Measurements from ENCODE around the gene CABCOCO1. TPM values are rescaled to one million over a fixed set of nuclear protein-coding genes. Genes with fewer than 3 reads are reported as not detected.

CABCOCO1 gene
- total and polyA plus RNA-seq, 2 of the 13 experiments (the other 11 are each of a cell fraction or from before 2014, with no cell fraction given): not detected

- WGBS (ENCODE audit: low lambda C conversion rate): 28% methylated on average over 3 of the region's 3 CpGs
- Histone ChIP-seq H3K9ac (ENCODE audit: insufficient read depth, low read depth, low read length) (no peak overlapping the region), H3K9me3 (ENCODE audit: low read length) (no peaks in the 10 kb centered on the region), H3K4me2 (ENCODE audit: low read depth, low read length) (no peak overlapping the region), H4K20me1 (ENCODE audit: insufficient read depth, low read length) (no peaks in the 10 kb centered on the region), H3K4me1 (ENCODE audit: insufficient read depth, low read length) (no peaks in the 10 kb centered on the region), H3K27me3 (ENCODE audit: control insufficient read depth in 1 of 2, insufficient read depth in 2 of 2, low read length in 2 of 2) (no peaks in the 10 kb centered on the region), H3K27ac (ENCODE audit: extremely low read length, insufficient read depth, low read length) (no peak overlapping the region), H3K79me2 (ENCODE audit: insufficient read depth, low read length) (no peaks in the 10 kb centered on the region), H3K36me3 (replicated peaks in 1 of 2; ENCODE audit: control insufficient read depth in 1 of 2, insufficient read depth in 2 of 2, low read length in 2 of 2) (no peaks in the 10 kb centered on the region), H2AFZ (ENCODE audit: low read length) (no peak overlapping the region), H3K4me3 (replicated peaks in 1 of 3; ENCODE audit: insufficient read depth in 1 of 3, low read depth in 2 of 3, low read length in 3 of 3) (no peak overlapping the region)
- FAIRE-seq (no peak), DNase-seq (ENCODE audit: low spot score) (no peak), ATAC-seq (no peak)
- ChIA-PET POLR2A (no interaction called here), CTCF (ENCODE audit: low intra/inter-chr PET ratio, low total read pairs) (no interaction called here)
- no TSS peak for BruUV-seq (replicated peaks)
- TF ChIP-seq SPEN (CRISPR knock-in tag; IDR thresholded peaks at IDR 0.05; ENCODE audit: low read depth): no peak
- TF ChIP-seq ZNF333 (CRISPR knock-in tag; IDR thresholded peaks at IDR 0.05; ENCODE audit: borderline replicate concordance): no peak
- TF ChIP-seq THAP7 (CRISPR knock-in tag; IDR thresholded peaks at IDR 0.05): no peak
- no peak for TF ChIP-seq SNAPC2 (CRISPR knock-in tag; IDR thresholded peaks at IDR 0.05)
- TF ChIP-seq BCL6 (CRISPR knock-in tag; IDR thresholded peaks at IDR 0.05): no peak
- TF ChIP-seq NR2F6 (IDR thresholded peaks at IDR 0.05): no peak
- no peak for TF ChIP-seq NR2F6 (CRISPR knock-in tag; IDR thresholded peaks at IDR 0.05)
- no peak for TF ChIP-seq ZNF552 (CRISPR knock-in tag; IDR thresholded peaks at IDR 0.05; ENCODE audit: borderline replicate concordance)
- no peak for TF ChIP-seq ZNF616 (CRISPR knock-in tag; IDR thresholded peaks at IDR 0.05; ENCODE audit: low read depth)
- TF ChIP-seq ARNT (IDR thresholded peaks at IDR 0.05): no peak
- no peak for TF ChIP-seq ZNF800 (CRISPR knock-in tag; IDR thresholded peaks at IDR 0.05)
- TF ChIP-seq ZNF589 (CRISPR knock-in tag; conservative IDR thresholded peaks at IDR 0.05): no peak
- no peak for TF ChIP-seq CBX1 (IDR thresholded peaks at IDR 0.05; ENCODE audit: low read depth)
- no peak for TF ChIP-seq PRDM10 (CRISPR knock-in tag; IDR thresholded peaks at IDR 0.05; ENCODE audit: low read depth)
- TF ChIP-seq PHF5A (CRISPR knock-in tag; IDR thresholded peaks at IDR 0.05; ENCODE audit: low read depth, unreplicated experiment): no peak
- intact Hi-C loops (cut with micrococcal nuclease; ENCODE audit: unreplicated experiment) (no loop called here), in situ Hi-C loops (cut with HindIII; ENCODE audit: extremely low pct_ligation_motif_present, low pct_unique_long_range_greater_than_20kb) (no loop called here)
Observed at GRCh38 chr10:61628151-61628874, 34.4 kb upstream of the CABCOCO1 start.

Data from HepG2 (cell line).